ENCODE measurements around the gene FAM50A.

DNA sequence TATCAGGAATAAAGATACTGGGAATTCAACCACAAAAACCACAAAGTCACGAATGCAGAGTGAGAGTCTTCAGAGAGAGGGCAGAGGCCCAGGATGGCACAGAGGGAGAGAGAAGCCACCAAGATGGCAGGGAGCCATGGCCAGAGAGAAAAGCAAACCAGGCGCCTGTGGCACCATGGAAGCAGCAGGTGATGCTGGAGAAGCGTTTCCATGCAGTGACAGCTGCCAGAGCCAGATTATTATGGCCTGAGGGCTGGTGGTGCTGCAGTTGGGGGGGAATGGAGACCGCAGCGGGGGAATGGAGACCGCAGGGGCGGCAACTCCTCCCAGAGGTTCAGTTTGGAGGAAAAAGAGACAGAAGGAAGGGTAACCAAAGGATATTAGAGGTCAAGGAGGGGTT lies 26.8 kb upstream of the FAM50A start:
- no peak for TF ChIP-seq POLR2AphosphoS5 (IDR thresholded peaks at IDR 0.05)
- TF ChIP-seq, protein P1, sequence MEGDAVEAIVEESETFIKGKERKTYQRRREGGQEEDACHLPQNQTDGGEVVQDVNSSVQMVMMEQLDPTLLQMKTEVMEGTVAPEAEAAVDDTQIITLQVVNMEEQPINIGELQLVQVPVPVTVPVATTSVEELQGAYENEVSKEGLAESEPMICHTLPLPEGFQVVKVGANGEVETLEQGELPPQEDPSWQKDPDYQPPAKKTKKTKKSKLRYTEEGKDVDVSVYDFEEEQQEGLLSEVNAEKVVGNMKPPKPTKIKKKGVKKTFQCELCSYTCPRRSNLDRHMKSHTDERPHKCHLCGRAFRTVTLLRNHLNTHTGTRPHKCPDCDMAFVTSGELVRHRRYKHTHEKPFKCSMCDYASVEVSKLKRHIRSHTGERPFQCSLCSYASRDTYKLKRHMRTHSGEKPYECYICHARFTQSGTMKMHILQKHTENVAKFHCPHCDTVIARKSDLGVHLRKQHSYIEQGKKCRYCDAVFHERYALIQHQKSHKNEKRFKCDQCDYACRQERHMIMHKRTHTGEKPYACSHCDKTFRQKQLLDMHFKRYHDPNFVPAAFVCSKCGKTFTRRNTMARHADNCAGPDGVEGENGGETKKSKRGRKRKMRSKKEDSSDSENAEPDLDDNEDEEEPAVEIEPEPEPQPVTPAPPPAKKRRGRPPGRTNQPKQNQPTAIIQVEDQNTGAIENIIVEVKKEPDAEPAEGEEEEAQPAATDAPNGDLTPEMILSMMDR (IDR thresholded peaks at IDR 0.05), result no peak
- TF ChIP-seq POLR2A (IDR thresholded peaks at IDR 0.05), result no peak
